SU-DHL-6 (cell line): ENCODE measurements around the gene ABLIM1.

Experiments used
- H2AFZ ChIP-seq: fragments of 200-600 bp; sonication (generic); 2 replicates; pipeline ENCODE4 v1.6.1; 2014; ENCODE audit warnings: low read depth, mild to moderate bottlenecking, moderate library complexity, mixed read lengths, antibody characterized with exemption, low read length; ENCODE audit not compliant: severe bottlenecking
- H3F3A ChIP-seq: fragments of 200-600 bp; shearing (Covaris generic); 2 replicates; pipeline ENCODE4 v1.6.0; 2016; ENCODE audit warnings: antibody characterized with exemption, mild to moderate bottlenecking; ENCODE audit not compliant: insufficient read depth
- H3K27ac ChIP-seq: fragments of 200-600 bp; sonication (generic); 2 replicates; pipeline ENCODE4 v1.5.1; 2016; ENCODE audit warnings: low read depth, mild to moderate bottlenecking, low read length, moderate library complexity, mixed read lengths
- H3K27me3 ChIP-seq: fragments of 200-600 bp; sonication (generic), shearing (Covaris generic); 2 replicates; pipeline ENCODE4 v1.6.0; 2014; ENCODE audit warnings: mild to moderate bottlenecking, low read length
- H3K36me3 ChIP-seq: fragments of 200-600 bp; sonication (generic); 2 replicates; pipeline ENCODE4 v1.6.1; 2014; ENCODE audit warnings: mild to moderate bottlenecking, low read length, mixed read lengths
- H3K4me2 ChIP-seq: fragments of 300-600, 200-600 bp; shearing (Covaris generic), sonication (generic); 2 replicates; pipeline ENCODE4 v1.6.0; 2014; ENCODE audit warnings: low read length, low read depth, mild to moderate bottlenecking; ENCODE audit not compliant: poor library complexity, severe bottlenecking
- H3K4me3 ChIP-seq: fragments of 200-600 bp; sonication (generic); 2 replicates; pipeline ENCODE4 v1.5.1; 2014; ENCODE audit warnings: antibody characterized with exemption, low read length, mild to moderate bottlenecking, mixed read lengths; ENCODE audit not compliant: insufficient read depth, poor library complexity, severe bottlenecking
- H3K79me2 ChIP-seq: fragments of 200-600 bp; sonication (generic); 2 replicates; pipeline ENCODE4 v1.6.1; 2014; ENCODE audit warnings: mild to moderate bottlenecking, low read length, moderate library complexity; ENCODE audit not compliant: insufficient read depth
- H3K9ac ChIP-seq: fragments of 200-600 bp; sonication (generic); 2 replicates; pipeline ENCODE4 v1.7.0; 2014; ENCODE audit warnings: mild to moderate bottlenecking, low read length
- H3K9me2 ChIP-seq: fragments of 200-600 bp; sonication (generic); replicated peaks from 2 replicates; pipeline ENCODE4 v1.6.1; 2014; ENCODE audit warnings: low read length; ENCODE audit not compliant: insufficient read depth
- H3K9me3 ChIP-seq: fragments of 200-600 bp; sonication (generic); 2 replicates; pipeline ENCODE4 v1.6.1; 2014; ENCODE audit warnings: low read length, mixed read lengths; ENCODE audit not compliant: insufficient read depth
- H4K20me1 ChIP-seq: fragments of 200-600 bp; sonication (generic); 2 replicates; pipeline ENCODE4 v1.6.1; 2014; ENCODE audit warnings: low read depth, mild to moderate bottlenecking, antibody characterized with exemption, low read length, moderate library complexity, mixed read lengths
- CTCF ChIP-seq: fragments of 200-600 bp; sonication (generic); IDR thresholded peaks from one replicate; pipeline ENCODE4 v1.5.1; 2017; ENCODE audit warnings: antibody characterized with exemption, mild to moderate bottlenecking, low read length, moderate library complexity; ENCODE audit not compliant: insufficient read depth, poor library complexity, severe bottlenecking
- EZH2phosphoT487 ChIP-seq: fragments of 200-600 bp; sonication (generic), shearing (Covaris generic); conservative IDR thresholded peaks from 2 replicates; pipeline ENCODE4 v1.6.1; 2018; ENCODE audit warnings: mild to moderate bottlenecking, antibody characterized with exemption, low read length, moderate library complexity, mixed read lengths

Gene ABLIM1

GRCh38 chr10:114631090-114631665, 26.9 kb downstream of the ABLIM1 start:
- Histone ChIP-seq H3K4me2 (no peak overlapping the region), H3K9me2 (no peaks in the 10 kb centered on the region), H3K9ac (no peak overlapping the region), H3K27ac (no peak overlapping the region), H2AFZ (no peak overlapping the region), H3K9me3 (no peaks in the 10 kb centered on the region), H3K79me2 (no peaks in the 10 kb centered on the region), H4K20me1 (no peaks in the 10 kb centered on the region), H3F3A (no peaks in the 10 kb centered on the region), H3K36me3 (no peaks in the 10 kb centered on the region), H3K27me3 (no peaks in the 10 kb centered on the region; the same call in 1 of the 2 replicates), H3K4me3 (no peak overlapping the region)
- TF ChIP-seq EZH2phosphoT487 (no peak), CTCF (no peak)

- Histone ChIP-seq H3K79me2 (no peaks in the 10 kb centered on the region), H3K9me3 (no peaks in the 10 kb centered on the region), H3K36me3 (no peaks in the 10 kb centered on the region), H2AFZ (no peak overlapping the region), H3K9ac (no peak overlapping the region), H3K27ac (no peak overlapping the region), H3F3A (no peaks in the 10 kb centered on the region), H3K9me2 (no peaks in the 10 kb centered on the region), H3K27me3 (no peaks in the 10 kb centered on the region; the same call in 1 of the 2 replicates), H3K4me3 (no peak overlapping the region), H4K20me1 (no peaks in the 10 kb centered on the region), H3K4me2 (no peak overlapping the region)
- TF ChIP-seq EZH2phosphoT487 (no peak), CTCF (no peak)
Measured at GRCh38 chr10:114629824-114630730, 28.0 kb downstream of the ABLIM1 start.

GRCh38 chr10:114629083-114629823, 28.8 kb downstream of the ABLIM1 start:
- Histone ChIP-seq H3K9me2 (no peaks in the 10 kb centered on the region), H3K27me3 (no peaks in the 10 kb centered on the region; the same call in 1 of the 2 replicates), H3K79me2 (no peaks in the 10 kb centered on the region), H3K4me2 (no peak overlapping the region), H3K9ac (no peak overlapping the region), H4K20me1 (no peaks in the 10 kb centered on the region), H3F3A (no peaks in the 10 kb centered on the region), H2AFZ (no peak overlapping the region), H3K36me3 (no peaks in the 10 kb centered on the region), H3K27ac (no peak overlapping the region), H3K4me3 (no peak overlapping the region), H3K9me3 (no peaks in the 10 kb centered on the region)
- TF ChIP-seq EZH2phosphoT487 (no peak), CTCF (no peak)
